Endometrium (tissue), 2 donors: ENCODE measurements around the gene UCN3.

Experiments
- FAIRE-seq: peaks from 2 replicates; lab custom pipeline; 2012; peaks lifted over from hg19 to GRCh38; lab: Jason Lieb, UNC
- donor health status: control.
- donor health status: control.

UCN3 gene

DNA sequence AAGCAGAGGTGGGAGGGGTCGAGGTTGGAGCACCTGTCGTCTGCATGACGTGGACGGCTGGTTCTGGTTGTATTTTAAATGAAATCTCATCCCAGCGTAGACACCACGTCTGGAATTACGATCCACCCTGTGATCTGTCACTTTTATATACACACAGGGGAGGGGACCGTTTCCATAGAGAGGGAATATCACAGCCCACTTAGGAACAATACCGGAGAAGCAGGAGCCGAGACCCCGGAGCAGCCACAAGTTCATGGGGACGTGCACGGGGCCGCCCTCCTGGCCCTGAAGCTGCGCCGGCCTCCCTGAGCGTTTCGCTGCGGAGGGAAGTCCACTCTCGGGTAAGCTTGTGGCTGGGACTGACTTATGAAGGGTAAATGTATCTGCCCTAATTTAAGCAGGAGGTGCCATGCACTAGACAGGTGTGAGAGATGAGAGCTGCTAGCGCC lies at the start of gene UCN3:
Gene UCN3, plus strand, starts transcription at position 77 of the 449 bp plus-strand sequence. CDS start 8,755 bp downstream, outside the sequence.
- FAIRE-seq = no peak

DNA sequence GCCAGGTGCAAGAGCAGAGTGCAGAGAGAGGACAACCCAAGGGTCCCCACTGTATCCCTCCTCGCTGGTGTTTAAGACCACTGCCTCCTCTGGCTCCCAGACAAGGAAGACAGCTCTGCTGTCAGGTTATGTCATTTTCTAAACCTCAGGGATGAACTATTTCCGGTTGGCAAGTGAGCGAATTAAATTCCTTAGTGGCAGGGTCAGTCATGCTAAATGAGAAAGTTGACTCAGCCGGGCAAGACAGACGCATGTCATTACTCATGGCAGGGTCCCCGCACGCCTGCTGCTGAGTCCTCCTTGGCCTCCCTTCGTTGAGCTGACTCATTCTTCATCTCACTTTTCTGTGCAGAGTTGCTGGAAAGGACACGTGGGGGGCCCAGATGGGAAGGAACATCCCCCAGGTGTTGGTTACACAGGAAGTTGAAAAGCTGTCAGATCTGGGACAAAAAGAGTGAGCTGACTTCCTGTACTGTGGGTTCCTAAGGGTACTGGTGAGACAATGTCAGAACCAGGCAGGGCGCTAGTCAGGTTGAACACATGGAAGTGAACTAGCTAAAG lies 47.1 kb upstream of the UCN3 start:
- no peak for FAIRE-seq

DNA sequence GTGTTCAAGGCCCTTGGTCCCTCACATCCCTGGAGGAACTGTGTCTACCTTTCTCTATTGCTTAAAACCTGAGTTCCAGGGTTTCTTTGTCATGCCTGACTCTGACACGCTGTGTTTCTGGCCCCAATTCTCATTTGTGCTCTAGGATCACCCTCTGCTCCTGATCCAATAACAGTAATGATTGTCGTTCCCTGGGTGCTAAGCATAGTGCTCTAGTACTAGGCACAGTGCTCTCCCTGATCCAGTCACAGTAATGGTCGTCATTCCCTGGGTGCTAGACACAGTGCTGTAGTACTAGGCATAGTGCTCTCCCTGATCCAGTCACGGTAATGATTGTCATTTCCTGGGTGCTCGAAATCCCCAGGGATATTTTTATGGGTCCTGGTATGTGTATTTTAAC lies 46.6 kb upstream of the UCN3 start:
- no peak for FAIRE-seq

GRCh38 chr10:5319863-5320262 lies 44.9 kb upstream of the UCN3 start:
- no peak for FAIRE-seq

- no peak for FAIRE-seq
These were observed 43.5 kb upstream of the UCN3 start for GRCh38 chr10:5321273-5321672.

- FAIRE-seq = no peak
These were observed 41.3 kb upstream of the UCN3 start for GRCh38 chr10:5323446-5323845.

GRCh38 chr10:5325076-5325475 lies 39.7 kb upstream of the UCN3 start:
- FAIRE-seq = no peak

GRCh38 chr10:5334196-5334880 lies 30.4 kb upstream of the UCN3 start:
- FAIRE-seq = no peak

DNA sequence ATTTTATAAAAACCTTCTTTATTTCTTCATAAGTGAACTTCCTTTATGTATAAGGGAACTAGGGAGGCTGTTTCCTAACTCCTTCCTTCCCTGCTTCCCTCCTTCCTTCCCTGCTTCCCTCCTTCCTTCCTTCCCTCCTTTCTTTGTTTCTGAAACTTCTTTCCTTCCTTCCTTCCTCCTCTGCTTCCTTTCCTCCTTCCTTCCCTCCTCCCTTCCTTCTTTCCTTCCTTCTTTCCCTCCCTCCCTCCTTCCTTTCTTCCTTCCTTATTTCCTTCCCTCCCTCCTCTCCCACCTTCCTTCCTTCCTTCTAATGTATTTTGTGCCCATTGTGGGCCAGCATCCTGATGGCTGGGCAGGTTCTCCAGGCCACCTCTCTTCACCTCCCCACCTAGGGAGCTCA lies 26.8 kb upstream of the UCN3 start:
- FAIRE-seq = no peak

DNA sequence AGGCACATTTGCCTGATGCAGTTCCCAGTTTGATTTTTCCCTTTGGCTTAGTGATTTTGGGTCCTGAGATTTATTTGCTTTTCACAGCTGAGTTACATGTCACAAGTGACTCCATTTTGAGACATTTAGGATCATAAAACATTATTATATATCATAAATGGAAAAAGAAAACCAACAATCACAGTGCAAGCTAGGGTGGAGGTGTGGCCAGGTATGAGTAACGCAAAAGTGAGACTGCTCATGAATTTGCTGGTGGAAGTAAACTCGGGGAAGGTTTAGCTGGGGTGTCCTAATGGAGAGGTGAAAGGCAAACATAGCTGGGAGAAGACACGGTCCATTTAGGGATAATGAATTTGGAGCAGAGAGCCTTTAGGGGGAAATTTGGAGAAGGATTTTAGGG lies 21.7 kb upstream of the UCN3 start:
- FAIRE-seq = no peak

DNA sequence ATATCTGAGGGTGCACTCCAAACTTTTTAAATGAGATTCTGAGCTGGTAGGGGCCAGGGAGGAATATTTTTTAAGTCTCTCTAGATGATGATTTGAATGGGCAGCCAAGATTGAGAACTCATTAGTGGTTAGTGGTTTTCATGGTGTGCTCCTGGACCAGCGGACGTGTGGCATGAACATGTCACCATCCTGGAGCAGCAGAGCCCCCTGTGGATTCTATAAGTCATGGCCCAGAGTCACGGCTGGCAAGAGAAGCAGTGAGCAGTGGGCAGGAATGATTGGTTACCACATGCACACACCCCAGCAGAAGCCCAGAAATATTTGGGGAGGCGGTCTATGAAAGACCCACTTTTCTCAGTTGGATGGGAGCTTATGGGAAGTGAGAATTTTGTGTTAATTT lies 21.2 kb upstream of the UCN3 start:
- FAIRE-seq = no peak

GRCh38 chr10:5343979-5344378 lies 20.8 kb upstream of the UCN3 start:
- FAIRE-seq = no peak

DNA sequence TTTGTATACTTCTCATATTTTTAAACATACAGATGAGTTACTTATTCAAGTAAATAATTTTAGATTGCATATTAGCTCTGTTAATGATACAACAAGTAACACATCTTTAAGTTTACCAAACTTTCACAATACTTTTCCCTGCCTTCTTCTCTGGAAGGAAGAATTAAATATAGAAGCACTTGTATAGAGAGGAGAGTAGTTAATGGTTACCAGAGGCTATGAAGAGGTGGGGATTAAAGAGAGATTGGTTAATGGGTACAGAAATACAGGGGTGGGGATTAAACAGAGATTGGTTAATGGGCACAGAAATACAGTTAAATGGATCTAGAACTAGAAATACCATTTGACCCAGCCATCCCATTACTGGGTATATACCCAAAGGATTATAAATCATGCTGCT lies 20.0 kb upstream of the UCN3 start:
- FAIRE-seq = no peak

GRCh38 chr10:5346881-5347280 lies 17.9 kb upstream of the UCN3 start:
- no peak for FAIRE-seq

DNA sequence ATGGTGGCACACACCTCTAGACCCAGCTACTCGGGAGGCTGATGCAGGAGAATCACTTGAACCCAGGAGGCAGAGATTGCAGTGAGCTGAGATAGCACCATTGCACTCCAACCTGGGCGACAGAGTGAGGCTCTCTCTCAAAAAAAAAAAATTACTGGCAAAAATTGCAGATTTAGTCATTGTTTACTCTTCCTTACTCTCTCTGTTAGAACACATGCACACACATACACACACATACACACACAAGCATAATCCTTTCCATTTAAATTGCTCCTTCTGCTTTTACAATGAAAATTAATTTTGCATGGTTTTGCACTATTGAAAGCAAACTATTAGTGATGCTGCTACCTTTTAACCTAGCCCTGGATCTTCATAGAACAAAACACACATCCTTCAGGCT lies 15.4 kb upstream of the UCN3 start:
- FAIRE-seq = no peak

DNA sequence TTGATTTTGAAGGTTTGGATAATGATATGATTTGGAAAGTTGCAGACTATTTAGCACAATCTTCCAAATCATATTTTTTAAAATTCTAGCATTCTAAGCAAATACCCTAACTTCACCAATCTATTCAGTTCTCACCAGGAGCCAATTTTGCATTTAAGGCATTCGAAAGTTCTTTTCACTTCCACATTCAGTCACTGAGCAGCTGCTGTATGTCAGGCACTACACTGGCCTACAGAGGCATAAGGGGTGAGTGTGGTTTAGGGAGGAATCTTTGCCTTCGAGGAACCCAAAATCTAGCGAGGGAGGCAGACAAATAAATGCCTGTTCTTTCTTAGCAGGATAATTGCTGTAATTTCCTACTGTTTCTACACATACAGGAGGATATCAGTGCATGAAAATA lies 10.7 kb upstream of the UCN3 start:
- no peak for FAIRE-seq

DNA sequence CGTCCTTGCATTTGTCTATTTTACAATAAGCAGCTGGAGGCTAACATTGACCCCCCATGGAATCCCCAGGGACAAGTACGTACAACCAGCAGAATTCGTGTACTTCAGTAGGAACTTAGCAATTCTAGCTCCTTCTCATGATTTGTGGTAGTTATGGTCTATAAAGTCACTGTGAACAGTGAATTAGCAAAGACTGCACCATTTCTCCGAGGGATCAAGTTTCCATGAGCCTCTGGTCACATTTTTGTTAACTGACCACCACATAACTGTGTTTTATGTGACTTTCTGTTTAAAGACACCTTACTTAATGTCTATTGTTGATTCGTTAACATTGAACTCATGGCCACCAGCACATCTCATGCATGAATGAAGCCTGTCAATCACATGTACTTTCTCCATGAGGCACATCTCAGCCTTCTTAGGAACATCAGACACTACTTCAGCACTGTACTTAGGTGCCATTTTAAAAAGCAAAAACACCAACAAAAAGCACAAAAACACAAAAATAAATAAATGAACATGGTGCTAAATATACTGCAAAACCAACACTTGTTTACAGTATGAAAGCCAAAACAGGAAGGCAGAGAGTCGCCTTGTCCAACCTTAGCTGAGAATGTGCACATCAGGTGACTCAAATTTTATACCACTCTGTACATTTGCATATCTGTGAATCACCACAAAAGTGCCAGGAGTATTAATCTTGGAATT lies 9.0 kb upstream of the UCN3 start:
- FAIRE-seq = no peak

DNA sequence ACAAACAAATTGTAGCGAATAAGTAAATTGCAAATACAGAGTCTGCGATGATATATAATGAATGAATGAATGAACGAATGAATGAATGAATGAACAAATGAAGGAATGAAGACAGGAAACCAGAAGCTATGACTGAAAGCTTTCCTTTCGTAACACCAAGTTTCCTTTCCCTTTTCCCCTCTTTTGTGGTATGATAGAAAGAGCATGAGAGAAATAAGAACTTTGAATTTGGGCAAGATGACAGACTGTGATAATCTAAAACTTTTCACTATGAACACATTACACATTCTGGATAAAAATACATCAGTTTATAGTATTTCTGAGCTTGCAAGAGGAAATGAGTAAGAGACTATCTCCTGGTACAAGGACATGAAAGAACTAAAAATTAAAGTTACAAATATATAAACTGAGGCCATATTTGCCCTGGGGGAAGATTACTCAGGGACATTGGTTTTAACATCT lies 8.4 kb upstream of the UCN3 start:
- FAIRE-seq = no peak

DNA sequence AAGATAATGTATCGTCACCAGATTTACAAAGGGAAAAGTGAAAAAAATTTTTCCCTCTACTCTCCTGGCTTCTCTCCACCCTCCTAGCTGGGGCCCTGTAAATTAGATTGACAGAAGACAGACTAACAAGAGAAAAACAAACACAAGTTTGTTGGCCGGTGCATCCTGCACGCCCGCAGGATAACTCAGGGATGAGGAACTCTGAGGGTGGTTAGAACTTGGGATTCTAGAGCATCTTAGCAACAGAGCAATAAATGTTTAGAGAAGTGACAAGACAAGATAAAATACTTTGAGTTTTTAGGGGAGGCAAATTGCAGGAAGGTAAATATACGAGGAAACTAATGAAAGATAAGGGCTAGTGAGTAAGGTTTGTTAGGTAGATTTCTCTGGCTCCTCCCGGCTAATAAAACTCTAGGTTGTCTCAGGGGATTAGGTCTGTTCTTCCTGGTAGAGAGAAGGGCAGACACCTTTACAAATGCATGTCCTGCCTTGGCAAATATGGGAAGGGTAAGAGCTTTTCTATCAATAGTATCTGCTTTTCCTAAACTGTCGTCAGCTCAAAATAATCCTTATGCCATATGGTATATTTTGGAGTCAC lies 4.3 kb upstream of the UCN3 start:
- FAIRE-seq = no peak

DNA sequence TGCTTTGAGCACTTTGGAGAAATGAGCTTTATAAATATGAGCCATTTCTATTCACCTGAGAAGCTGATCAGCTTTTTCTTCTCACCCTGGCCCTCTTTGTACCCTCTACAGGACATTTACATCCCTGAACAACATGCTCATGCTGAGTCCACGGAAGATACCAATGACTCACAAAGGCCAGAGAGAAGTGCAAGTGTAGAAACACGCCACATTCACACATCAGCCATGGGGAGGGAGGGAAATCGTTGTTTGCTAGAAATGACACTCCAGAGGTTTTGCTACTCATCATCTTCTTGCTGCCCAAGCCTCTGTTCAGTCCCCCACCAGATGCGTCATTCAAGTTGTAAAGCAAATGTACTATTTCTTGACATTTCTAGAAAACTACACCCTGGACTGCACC lies 2.8 kb upstream of the UCN3 start:
- no peak for FAIRE-seq

GRCh38 chr10:5362873-5363272 lies 1.9 kb upstream of the UCN3 start:
- no peak for FAIRE-seq

- FAIRE-seq = no peak
These were observed 392 bp upstream of the UCN3 start for GRCh38 chr10:5364374-5364773.

- no peak for FAIRE-seq
These were observed 1.2 kb downstream of the UCN3 start for GRCh38 chr10:5365928-5366327.
